ENCODE data around the gene MEIS3.
"Not testable (repeated sequence)": the region's sequence is repeated elsewhere in the genome, so short reads cannot be mapped to it uniquely, and the experiment has no call there.

Gene MEIS3

DNA sequence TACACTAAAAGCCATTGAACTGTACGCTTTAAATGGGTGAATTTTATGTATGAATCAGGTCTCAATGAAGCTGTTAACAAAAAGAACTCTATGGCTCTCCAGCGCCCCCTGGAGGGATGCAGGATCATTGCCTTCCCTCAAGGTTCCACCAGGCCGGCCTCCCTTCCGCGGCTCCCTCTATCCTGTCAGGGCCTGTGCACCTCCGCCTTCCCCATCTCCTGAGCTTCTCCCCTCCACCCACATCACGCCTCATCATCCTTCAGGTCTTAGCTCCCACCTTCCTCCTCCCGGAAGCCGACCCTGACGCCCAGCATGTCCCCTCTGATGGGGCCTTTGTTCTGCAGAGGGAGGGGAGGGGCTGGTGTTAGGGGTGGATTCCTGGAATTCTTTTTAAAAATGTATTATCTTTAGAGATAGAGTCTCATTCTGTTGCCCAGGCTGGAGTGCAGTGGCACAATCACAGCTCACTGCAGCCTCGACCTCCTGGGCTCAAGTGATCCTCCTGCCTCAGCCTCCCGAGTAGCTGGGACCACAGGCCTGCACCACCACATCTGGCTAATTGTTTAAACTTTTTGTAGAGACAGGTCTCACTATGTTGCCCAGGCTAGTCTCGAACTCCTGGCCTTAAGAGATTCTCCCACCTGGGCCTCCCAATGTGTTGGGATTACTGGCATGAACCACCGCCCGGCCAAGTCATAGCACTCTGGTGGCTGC, 27.7 kb downstream of the MEIS3 start:
- no peak overlapping the region for H3K27ac ChIP-seq
- H3K4me3 ChIP-seq = no peak overlapping the region

DNA sequence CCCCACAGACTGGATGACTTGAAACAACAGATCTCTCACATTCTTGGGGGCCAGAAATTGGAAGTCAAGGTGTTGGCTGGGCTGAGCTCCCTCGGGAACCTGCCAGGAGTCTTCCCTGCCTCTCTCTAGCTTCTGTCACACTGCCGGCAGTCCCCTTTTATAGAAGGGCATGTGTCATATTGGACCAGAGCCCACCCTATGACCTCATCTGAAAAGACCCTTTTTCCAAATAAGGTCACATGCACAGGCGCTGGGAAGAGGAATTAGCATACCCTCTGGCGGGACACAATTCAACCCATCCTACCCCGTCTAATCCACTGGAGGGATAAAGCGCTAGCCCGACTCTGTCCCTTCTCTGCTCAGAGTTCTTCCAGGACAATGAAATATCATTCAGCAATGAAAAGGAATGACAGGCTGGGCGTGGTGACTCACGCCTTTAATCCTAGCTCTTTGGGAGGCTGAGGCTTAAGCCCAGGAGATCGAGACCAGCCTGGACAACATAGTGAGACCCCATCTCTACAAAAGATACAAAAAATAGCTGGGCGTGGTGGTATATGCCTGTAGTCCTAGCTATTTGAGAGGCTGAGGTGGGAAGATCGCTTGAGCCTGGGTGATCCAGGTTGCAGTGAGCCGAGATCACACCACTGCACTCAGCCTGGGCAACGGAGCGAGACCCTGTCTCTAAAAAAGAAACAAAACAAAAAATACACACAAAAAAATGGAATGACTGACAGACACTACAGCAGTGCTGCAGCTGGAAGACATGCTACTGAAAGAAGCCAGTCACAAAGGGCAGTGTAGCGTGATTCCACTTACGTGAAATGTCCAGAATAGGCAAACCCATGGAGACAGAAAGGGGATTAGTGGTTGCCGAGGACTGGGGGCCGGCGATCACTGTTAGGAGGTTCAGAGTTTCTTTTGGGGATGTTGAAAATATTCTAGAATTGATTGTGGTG, 28.5 kb downstream of the MEIS3 start:
- Histone ChIP-seq H3K27ac (peak overlapping the region in 1 of 21 experiments; percentile 18), H3K4me3 (no peak overlapping the region)

DNA sequence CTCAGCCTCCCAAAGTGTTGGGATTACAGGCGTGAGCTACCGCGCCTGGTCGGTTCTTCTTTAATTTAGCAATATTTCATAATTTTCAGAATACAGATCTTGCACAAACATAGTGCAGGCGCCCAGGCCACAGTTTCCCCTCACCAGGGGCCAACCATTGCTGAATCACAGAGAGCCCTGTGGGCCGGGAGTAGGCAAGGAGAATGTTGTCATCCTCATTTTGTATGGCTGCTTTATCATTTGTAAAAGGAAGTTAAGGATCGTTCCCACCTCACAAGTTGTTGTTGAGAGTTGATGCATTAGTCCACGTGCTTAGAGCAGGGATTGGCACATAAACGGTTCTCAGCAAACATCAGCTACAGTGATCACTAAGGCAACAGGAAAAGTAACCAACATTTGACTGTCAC, 30.2 kb downstream of the MEIS3 start:
- Histone ChIP-seq H3K27ac (peak overlapping the region in 3 of 21 experiments; percentile 9 to 50 (median 35)), H3K4me3 (no peak overlapping the region)

- not testable (repeated sequence) for H3K4me3 ChIP-seq
- peak overlapping the region in 4 of 21 experiments; percentile 9 to 50 (median 36) for H3K27ac ChIP-seq
These were observed 30.6 kb downstream of the MEIS3 start for GRCh38 chr19:47388721-47389120.

- not testable (repeated sequence) for H3K4me3 ChIP-seq, H3K27ac ChIP-seq
These were observed 31.7 kb downstream of the MEIS3 start for GRCh38 chr19:47387623-47388022.

DNA sequence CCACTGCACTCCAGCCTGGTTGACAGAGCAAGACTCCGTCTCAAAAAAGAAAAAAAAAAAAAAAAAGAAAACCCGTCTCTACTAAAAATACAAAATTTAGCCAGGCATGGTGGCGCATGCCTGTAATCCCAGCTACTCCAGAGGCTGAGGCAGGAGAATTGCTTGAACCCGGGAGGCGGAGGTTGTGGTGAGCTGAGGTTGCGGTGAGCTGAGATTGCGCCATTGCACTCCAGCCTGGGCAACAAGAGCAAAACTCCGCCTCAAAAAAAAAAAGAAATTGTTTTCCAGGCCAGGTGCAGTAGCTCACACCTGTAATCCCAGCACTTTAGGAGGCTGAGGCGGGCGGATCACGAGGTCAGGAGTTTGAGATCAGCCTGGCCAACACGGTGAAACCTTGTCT, 32.7 kb downstream of the MEIS3 start:
- H3K4me3 ChIP-seq, H3K27ac ChIP-seq: not testable (repeated sequence)

GRCh38 chr19:47384533-47384932, 34.8 kb downstream of the MEIS3 start:
- not testable (repeated sequence) for H3K27ac ChIP-seq, H3K4me3 ChIP-seq

DNA sequence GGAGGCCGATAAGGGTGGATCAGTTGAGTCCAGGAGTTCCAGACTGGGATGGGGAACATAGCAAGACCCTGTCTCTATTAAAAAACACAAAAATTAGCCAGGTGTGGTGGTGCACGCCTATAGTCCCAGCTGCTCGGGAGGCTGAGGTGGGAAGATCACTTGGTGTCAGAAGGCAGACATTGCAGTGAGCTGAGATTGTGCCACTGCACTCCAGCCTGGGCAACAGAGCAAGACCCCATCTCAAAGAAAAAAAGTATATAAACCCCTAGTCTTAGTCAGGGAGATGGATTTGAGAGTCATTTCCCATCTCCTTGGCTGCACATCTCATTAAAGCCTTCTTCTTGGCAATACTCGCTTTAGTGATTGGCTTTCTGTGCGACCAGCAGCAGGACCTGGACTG, 35.4 kb downstream of the MEIS3 start:
- H3K4me3 ChIP-seq = not testable (repeated sequence)
- H3K27ac ChIP-seq = peak overlapping the region in 1 of 21 experiments; percentile 31

- Histone ChIP-seq H3K4me3 (no peak overlapping the region), H3K27ac (peak overlapping the region in 4 of 21 experiments; percentile 1 to 37 (median 22))
These were observed 37.6 kb downstream of the MEIS3 start for GRCh38 chr19:47381653-47382279.

DNA sequence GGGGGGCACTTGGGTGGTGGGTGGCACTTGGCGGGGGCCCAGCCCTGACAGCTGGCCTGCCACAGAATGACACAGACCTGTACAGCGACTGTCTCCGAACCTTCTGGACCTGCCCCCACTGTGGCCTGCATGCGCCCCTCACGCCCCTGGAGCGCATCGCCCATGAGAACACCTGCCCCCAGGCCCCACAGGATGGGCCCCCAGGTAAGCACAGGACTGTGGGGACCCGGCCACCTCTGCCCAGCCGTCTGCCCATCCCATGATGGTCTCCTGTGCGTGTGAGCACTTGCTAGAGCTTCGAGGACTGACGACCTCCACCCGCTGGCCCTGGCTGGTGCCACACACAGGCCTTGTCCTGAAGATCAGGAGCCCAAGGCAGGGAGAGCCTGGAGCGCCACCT, 38.2 kb downstream of the MEIS3 start:
- Histone ChIP-seq H3K27ac (peak overlapping the region in 3 of 21 experiments; percentile 1 to 25 (median 19)), H3K4me3 (no peak overlapping the region)

DNA sequence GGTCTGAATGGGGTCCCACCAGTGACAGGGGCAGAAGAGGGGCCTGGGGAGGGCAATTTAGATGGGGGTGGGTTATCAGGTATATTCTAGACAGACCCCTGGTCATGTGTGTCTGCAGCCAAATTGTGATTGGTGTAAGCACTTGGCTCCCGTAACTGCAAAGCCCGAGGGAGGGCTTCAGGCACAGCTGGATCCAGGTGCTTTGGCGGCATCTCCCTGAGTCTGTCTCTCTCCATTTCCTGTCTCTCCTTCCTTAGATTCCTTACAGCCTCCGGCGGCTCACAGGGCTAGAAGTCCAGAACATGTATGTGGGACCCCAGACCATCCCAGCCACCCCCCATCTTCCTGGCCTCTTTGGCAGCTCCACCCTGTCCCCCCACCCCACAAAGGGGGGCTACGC, 38.8 kb downstream of the MEIS3 start:
- Histone ChIP-seq H3K4me3 (no peak overlapping the region), H3K27ac (no peak overlapping the region)

GRCh38 chr19:47379381-47379938, 39.9 kb downstream of the MEIS3 start:
- Histone ChIP-seq H3K4me3 (no peak overlapping the region), H3K27ac (no peak overlapping the region)

GRCh38 chr19:47378246-47378645, 41.1 kb downstream of the MEIS3 start:
- Histone ChIP-seq H3K4me3 (no peak overlapping the region), H3K27ac (no peak overlapping the region)

GRCh38 chr19:47377801-47378200, 41.5 kb downstream of the MEIS3 start:
- H3K27ac ChIP-seq = no peak overlapping the region
- no peak overlapping the region for H3K4me3 ChIP-seq

- Histone ChIP-seq H3K27ac (no peak overlapping the region), H3K4me3 (no peak overlapping the region)
These were observed 42.1 kb downstream of the MEIS3 start for GRCh38 chr19:47377208-47377701.

- Histone ChIP-seq H3K27ac (no peak overlapping the region), H3K4me3 (no peak overlapping the region)
These were observed 42.7 kb downstream of the MEIS3 start for GRCh38 chr19:47376589-47377144.

DNA sequence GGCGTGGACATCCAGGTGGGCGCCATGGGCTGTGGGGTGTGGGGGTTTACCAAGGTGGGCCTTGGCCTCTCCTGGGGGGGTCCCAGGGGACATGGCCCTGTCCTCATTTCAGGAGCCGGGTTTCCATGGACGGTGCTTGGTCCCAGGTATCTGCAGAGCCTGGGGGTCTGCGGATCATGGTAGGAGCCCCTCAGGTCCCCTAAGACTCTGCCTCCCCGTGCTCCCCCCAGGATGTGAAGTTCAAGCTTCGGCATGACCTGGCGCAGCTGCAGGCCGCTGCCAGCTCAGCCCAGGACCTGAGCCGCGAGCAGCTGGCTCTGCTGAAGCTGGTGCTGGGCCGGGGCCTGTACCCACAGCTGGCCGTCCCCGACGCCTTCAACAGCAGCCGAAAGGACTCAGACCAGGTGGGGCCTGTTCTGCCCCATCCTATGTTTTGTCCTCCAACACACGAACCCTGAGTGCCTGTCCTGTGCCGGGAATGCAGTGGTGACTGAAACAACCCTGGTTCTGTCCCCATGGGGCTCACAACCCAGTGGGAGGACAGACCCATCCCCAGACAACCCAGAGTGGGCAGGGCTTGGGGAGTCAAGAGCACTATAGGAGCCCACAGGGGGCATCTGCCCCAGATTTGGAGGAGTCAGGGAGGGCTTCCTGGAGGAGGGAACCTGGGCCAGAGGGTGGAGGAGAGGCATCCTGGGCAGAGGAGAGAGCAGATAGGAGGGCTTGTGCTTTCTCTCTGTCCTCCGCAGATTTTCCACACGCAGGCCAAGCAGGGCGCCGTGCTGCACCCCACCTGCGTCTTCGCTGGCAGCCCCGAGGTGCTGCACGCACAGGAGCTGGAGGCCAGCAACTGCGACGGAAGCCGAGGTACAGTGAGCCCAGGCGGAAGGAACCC, 43.4 kb downstream of the MEIS3 start:
- Histone ChIP-seq H3K27ac (no peak overlapping the region), H3K4me3 (no peak overlapping the region)

GRCh38 chr19:47374876-47375693, 44.2 kb downstream of the MEIS3 start:
- H3K27ac ChIP-seq = no peak overlapping the region

More at GRCh38 chr19:47374876-47375693, 44.2 kb downstream of the MEIS3 start:
- H3K4me3 ChIP-seq = no peak overlapping the region

All from skin epidermis (tissue), 12 donors.